H1 (cell line): Measurements from ENCODE around the gene BAX. TPM values are rescaled to one million over a fixed set of nuclear protein-coding genes. Genes with fewer than 3 reads are reported as not detected.

ENCODE experiments used
- POU5F1 ChIP-seq: IDR thresholded peaks from 2 replicates; pipeline ENCODE4 v1.6.1; 2011; ENCODE audit warnings: low read depth, mild to moderate bottlenecking, low read length, moderate library complexity
- RNF2 ChIP-seq: fragments of 200-900, 300-1000 bp; sonication (generic); IDR thresholded peaks from 2 replicates; pipeline ENCODE4 v1.7.1; 2016; ENCODE audit warnings: borderline replicate concordance, low read depth, mild to moderate bottlenecking, antibody characterized with exemption, low read length; ENCODE audit not compliant: poor library complexity, severe bottlenecking; ENCODE audit errors: missing control alignments
- SRF ChIP-seq: IDR thresholded peaks from 2 replicates; pipeline ENCODE4 v1.6.1; 2011; ENCODE audit warnings: mild to moderate bottlenecking, low read depth, low read length, moderate library complexity
- polyA plus RNA-seq, 7 experiments: library from polyadenylated mRNA; depleted of rRNA in 3 of 7; stranded (reverse) in 5 of 7; unstranded in 2 of 7; fragments of >200 nt in 5 of 7; fragments of 200-250 nt in 2 of 7; gene quantifications; 1 replicate in 5 of 7; 2 replicates in 1 of 7; 4 replicates in 1 of 7; pipeline versions ENCODE4 v1.2.1 to v1.2.3, GENCODE V29; 2011 to 2013; ENCODE audit warnings: missing spikeins in 2 of 7, mixed read lengths in 2 of 7
- total RNA-seq: library from RNA; stranded (reverse); fragmentation: NEBNext Ultra II Directional; extraction: Animal tissue kit (Norgen Biotek cat#: 25700); gene quantifications from 2 replicates; pipeline ENCODE4 v1.2.1, GENCODE V29; 2021
- TF ChIP-seq, protein P1 (sequence below): IDR thresholded peaks from 2 replicates; pipeline ENCODE4 v1.6.1; 2012; ENCODE audit warnings: low read length, inconsistent platforms
- TF ChIP-seq, protein P2 (sequence below): IDR thresholded peaks from 2 replicates; pipeline ENCODE4 v1.6.1; 2012; ENCODE audit warnings: inconsistent platforms
- TF ChIP-seq, protein P3 (sequence below): IDR thresholded peaks from 2 replicates; pipeline ENCODE4 v1.6.1; 2011; ENCODE audit warnings: low read depth, mild to moderate bottlenecking, low read length; ENCODE audit not compliant: insufficient read depth

The BAX gene
- total and polyA plus RNA-seq, 2 of the 8 experiments (the other 6 are each of a cell fraction or from before 2014, with no cell fraction given) = 257 to 346 TPM

DNA sequence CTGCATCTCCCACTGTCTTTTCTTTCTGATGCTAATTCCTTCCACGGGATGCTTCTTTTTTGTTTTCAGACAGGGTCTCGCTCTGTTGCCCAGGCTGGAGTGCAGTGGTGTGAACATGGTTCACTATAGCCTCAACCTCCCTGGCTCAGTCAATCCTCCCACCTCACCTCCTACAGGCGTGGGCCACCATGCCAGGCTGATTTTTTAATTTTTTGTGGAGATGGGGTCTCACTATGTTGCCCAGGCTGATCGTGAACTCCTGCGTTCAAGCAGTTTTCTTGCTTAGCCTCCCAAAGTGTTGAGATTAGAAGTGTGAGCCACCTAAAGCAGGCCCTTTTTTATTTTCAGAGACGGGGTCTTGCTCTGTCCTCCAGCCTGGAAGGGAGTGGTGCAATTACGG, 33.6 kb downstream of the BAX start (continued):
- TF ChIP-seq RNF2 (no peak), POU5F1 (no peak), SRF (no peak)
- TF ChIP-seq, protein P1, sequence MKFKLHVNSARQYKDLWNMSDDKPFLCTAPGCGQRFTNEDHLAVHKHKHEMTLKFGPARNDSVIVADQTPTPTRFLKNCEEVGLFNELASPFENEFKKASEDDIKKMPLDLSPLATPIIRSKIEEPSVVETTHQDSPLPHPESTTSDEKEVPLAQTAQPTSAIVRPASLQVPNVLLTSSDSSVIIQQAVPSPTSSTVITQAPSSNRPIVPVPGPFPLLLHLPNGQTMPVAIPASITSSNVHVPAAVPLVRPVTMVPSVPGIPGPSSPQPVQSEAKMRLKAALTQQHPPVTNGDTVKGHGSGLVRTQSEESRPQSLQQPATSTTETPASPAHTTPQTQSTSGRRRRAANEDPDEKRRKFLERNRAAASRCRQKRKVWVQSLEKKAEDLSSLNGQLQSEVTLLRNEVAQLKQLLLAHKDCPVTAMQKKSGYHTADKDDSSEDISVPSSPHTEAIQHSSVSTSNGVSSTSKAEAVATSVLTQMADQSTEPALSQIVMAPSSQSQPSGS = no peak
- TF ChIP-seq, protein P2, sequence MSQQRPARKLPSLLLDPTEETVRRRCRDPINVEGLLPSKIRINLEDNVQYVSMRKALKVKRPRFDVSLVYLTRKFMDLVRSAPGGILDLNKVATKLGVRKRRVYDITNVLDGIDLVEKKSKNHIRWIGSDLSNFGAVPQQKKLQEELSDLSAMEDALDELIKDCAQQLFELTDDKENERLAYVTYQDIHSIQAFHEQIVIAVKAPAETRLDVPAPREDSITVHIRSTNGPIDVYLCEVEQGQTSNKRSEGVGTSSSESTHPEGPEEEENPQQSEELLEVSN = no peak
- TF ChIP-seq, protein P3, sequence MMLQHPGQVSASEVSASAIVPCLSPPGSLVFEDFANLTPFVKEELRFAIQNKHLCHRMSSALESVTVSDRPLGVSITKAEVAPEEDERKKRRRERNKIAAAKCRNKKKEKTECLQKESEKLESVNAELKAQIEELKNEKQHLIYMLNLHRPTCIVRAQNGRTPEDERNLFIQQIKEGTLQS = no peak
